Measurements from ENCODE around the gene PLA2G2C. TPM values are rescaled to one million over a fixed set of nuclear protein-coding genes. Genes with fewer than 3 reads are reported as not detected.

The PLA2G2C gene
- total and polyA plus RNA-seq, 2 donors (not counting 1 experiment from before 2014, with no cell fraction given), result 0.03 TPM; not detected in 1

DNA sequence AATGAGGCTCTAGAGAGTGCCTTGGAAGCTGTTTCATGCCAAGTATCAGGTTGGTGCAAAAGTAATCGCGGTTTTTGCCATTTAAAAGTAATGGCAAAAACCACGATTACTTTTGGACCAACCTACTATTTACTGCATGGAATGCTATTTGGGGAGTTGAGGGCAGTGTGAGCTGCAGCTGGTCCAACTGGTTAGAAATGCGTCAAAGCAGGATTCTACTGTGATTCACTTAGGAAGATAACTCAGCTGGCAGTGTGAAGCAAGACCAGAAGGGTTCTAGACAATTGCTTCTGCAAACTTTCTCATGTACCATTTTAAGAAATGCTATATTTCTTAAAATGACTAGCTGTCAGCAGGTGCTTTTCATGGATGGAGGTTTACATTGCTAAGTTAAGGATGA is 21.2 kb upstream of the PLA2G2C start:
- Histone ChIP-seq H3K79me2 (ENCODE audit: control insufficient read depth, insufficient read depth, low read length) (no peaks in the 10 kb centered on the region), H3K4me2 (replicated peaks; ENCODE audit: low read depth, low read length, poor library complexity, severe bottlenecking) (no peak overlapping the region), H3K9ac (ENCODE audit: low read length) (no peak overlapping the region), H3K36me3 (replicated peaks in 1 of 2; ENCODE audit: control extremely low read depth in 1 of 2, control insufficient read depth in 1 of 2, extremely low read depth in 1 of 2, insufficient read depth in 2 of 2, low read length in 1 of 2) (no peaks in the 10 kb centered on the region), H3K27ac (ENCODE audit: low read length in 2 of 2) (no peak overlapping the region), H2AFZ (ENCODE audit: insufficient read depth, low read depth, low read length, poor library complexity, severe bottlenecking) (no peak overlapping the region), H3K27me3 (replicated peaks in 1 of 4; ENCODE audit: control extremely low read depth in 1 of 4, control insufficient read depth in 3 of 4, insufficient read depth in 4 of 4, low read length in 3 of 4) (peaks cover 0 to 41% (median 2%) of the 10 kb centered on the region in 4 experiments), H3K4me3 (ENCODE audit: control extremely low read depth in 1 of 5, extremely low read depth in 1 of 5, insufficient read depth in 1 of 5, low read depth in 2 of 5, low read length in 4 of 5) (no peak overlapping the region), H3K9me3 (ENCODE audit: control extremely low read depth in 1 of 3, control insufficient read depth in 2 of 3, insufficient read depth in 1 of 3, low read length in 2 of 3) (no peaks in the 10 kb centered on the region), H4K20me1 (ENCODE audit: control insufficient read depth, insufficient read depth, low read length, poor library complexity, severe bottlenecking) (no peaks in the 10 kb centered on the region), H3K4me1 (ENCODE audit: control insufficient read depth in 2 of 2, insufficient read depth in 2 of 2, low read length in 2 of 2) (peaks cover 8% of the 10 kb centered on the region in 2 donors)
- intact Hi-C loops (cut with micrococcal nuclease), result no loop called here
- WGBS (ENCODE audit: insufficient coverage), result 86% methylated on average over 1 of the region's 4 CpGs
- CTCF ChIA-PET, result interaction anchor here (1.3 kb wide), 1 partner anchor 11 kb away, joined by 3 read pairs; no protein-coding TSS in a partner anchor
- DNase-seq (no peak), ATAC-seq (ENCODE audit: low read depth) (no peak)
- peaks cover 43% of the 10 kb centered on the region for H3K27me3 Mint-ChIP-seq
- no peak overlapping the region for H3K27ac Mint-ChIP-seq
- POLR2A ChIA-PET, result no interaction called here
- TF ChIP-seq EZH2 (IDR thresholded peaks at IDR 0.05; ENCODE audit: borderline replicate concordance, insufficient read depth, low read depth, low read length, poor library complexity, severe bottlenecking), result no peak
- TF ChIP-seq, protein P1, sequence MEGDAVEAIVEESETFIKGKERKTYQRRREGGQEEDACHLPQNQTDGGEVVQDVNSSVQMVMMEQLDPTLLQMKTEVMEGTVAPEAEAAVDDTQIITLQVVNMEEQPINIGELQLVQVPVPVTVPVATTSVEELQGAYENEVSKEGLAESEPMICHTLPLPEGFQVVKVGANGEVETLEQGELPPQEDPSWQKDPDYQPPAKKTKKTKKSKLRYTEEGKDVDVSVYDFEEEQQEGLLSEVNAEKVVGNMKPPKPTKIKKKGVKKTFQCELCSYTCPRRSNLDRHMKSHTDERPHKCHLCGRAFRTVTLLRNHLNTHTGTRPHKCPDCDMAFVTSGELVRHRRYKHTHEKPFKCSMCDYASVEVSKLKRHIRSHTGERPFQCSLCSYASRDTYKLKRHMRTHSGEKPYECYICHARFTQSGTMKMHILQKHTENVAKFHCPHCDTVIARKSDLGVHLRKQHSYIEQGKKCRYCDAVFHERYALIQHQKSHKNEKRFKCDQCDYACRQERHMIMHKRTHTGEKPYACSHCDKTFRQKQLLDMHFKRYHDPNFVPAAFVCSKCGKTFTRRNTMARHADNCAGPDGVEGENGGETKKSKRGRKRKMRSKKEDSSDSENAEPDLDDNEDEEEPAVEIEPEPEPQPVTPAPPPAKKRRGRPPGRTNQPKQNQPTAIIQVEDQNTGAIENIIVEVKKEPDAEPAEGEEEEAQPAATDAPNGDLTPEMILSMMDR (IDR thresholded peaks at IDR 0.05), result no peak
- H3K4me1 Mint-ChIP-seq, result peaks cover 11% of the 10 kb centered on the region
- H3K9me3 Mint-ChIP-seq (ENCODE audit: insufficient read depth), result no peaks in the 10 kb centered on the region
- H3K4me3 Mint-ChIP-seq, result no peak overlapping the region

DNA sequence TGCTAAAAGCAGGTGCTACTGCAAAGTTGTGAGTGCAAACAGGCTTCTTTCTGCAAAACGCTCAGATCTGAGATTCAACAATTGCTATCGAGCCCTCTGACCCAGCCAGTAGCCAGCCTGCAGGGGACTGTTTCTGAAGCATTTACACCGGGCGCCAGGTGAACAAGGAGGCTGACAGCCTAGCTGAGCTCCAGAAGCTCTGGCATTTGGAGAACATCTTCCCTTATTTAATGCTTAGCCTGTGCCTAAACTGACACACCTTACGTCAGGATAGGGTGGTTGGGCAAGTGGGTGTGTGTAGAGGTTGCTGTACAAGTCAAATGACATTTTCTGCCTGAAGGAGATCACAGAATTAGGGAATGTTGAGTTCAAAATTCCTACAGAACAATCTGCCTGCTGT is 15.8 kb upstream of the PLA2G2C start:
- DNase-seq (no peak), ATAC-seq (ENCODE audit: low read depth) (no peak)
- H3K27me3 ChIP-seq (replicated peaks in 1 of 4; ENCODE audit: control extremely low read depth in 1 of 4, control insufficient read depth in 3 of 4, insufficient read depth in 4 of 4, low read length in 3 of 4), result peaks cover 0 to 25% (median 6%) of the 10 kb centered on the region in 4 experiments
- Mint-ChIP-seq H3K4me1 (no peaks in the 10 kb centered on the region), H3K4me3 (no peak overlapping the region), H3K9me3 (ENCODE audit: insufficient read depth) (no peaks in the 10 kb centered on the region), H3K27ac (no peak overlapping the region), H3K27me3 (peaks cover 44% of the 10 kb centered on the region)
- no peaks in the 10 kb centered on the region for H4K20me1 ChIP-seq (ENCODE audit: control insufficient read depth, insufficient read depth, low read length, poor library complexity, severe bottlenecking)
- intact Hi-C loops (cut with micrococcal nuclease), result no loop called here
- no peak overlapping the region for H3K4me3 ChIP-seq (ENCODE audit: control extremely low read depth in 1 of 5, extremely low read depth in 1 of 5, insufficient read depth in 1 of 5, low read depth in 2 of 5, low read length in 4 of 5)
- CTCF ChIA-PET, result no interaction called here
- POLR2A ChIA-PET, result no interaction called here
- no peak overlapping the region for H3K9ac ChIP-seq (ENCODE audit: low read length)
- H3K9me3 ChIP-seq (ENCODE audit: control extremely low read depth in 1 of 3, control insufficient read depth in 2 of 3, insufficient read depth in 1 of 3, low read length in 2 of 3), result no peaks in the 10 kb centered on the region
- H3K36me3 ChIP-seq (replicated peaks in 1 of 2; ENCODE audit: control extremely low read depth in 1 of 2, control insufficient read depth in 1 of 2, extremely low read depth in 1 of 2, insufficient read depth in 2 of 2, low read length in 1 of 2), result no peaks in the 10 kb centered on the region
- H3K4me1 ChIP-seq (ENCODE audit: control insufficient read depth in 2 of 2, insufficient read depth in 2 of 2, low read length in 2 of 2), result no peaks in the 10 kb centered on the region
- 100% methylated on average over 4 of the region's 5 CpGs for WGBS (ENCODE audit: insufficient coverage)
- no peak overlapping the region for H3K4me2 ChIP-seq (replicated peaks; ENCODE audit: low read depth, low read length, poor library complexity, severe bottlenecking)
- no peaks in the 10 kb centered on the region for H3K79me2 ChIP-seq (ENCODE audit: control insufficient read depth, insufficient read depth, low read length)
- H2AFZ ChIP-seq (ENCODE audit: insufficient read depth, low read depth, low read length, poor library complexity, severe bottlenecking), result no peak overlapping the region
- no peak for TF ChIP-seq EZH2 (IDR thresholded peaks at IDR 0.05; ENCODE audit: borderline replicate concordance, insufficient read depth, low read depth, low read length, poor library complexity, severe bottlenecking)
- TF ChIP-seq, protein P1 (IDR thresholded peaks at IDR 0.05), result no peak
- H3K27ac ChIP-seq (ENCODE audit: low read length in 2 of 2), result no peak overlapping the region

Data from B cell (primary cell).